Naive thymus-derived CD8-positive, alpha-beta T cell (primary cell): ENCODE results near the gene INPP5A. TPM values are rescaled to one million over a fixed set of nuclear protein-coding genes. Genes with fewer than 3 reads are reported as not detected.
"Not testable (repeated sequence)": the region's sequence is repeated elsewhere in the genome, so short reads cannot be mapped to it uniquely, and the experiment has no call there.

ENCODE experiments used
- ATAC-seq, 2 donors: fragments of 150-1000 bp; cut with Tn5 transposase in 1 of 2; sonication (Bioruptor Pico), chemical (Tn5 transposase) in 1 of 2; 1 replicate in 1 of 2; 2 replicates in 1 of 2; pipeline ENCODE4 v1.10.0; 2021; ENCODE audit warnings: mild to moderate bottlenecking in 2 of 2, moderate library complexity in 2 of 2
- POLR2A ChIA-PET: fragments of 350-600 bp; sonication (Branson Sonifier 250); formaldehyde crosslinking; loops from one replicate; lab custom pipeline; 2021; ENCODE audit warnings: antibody characterized with exemption; lab: Charles Lee
- DNase-seq, 10 donors: peaks; one replicate each; pipeline versions ENCODE4 v3.0.0 to v3.0.0-alpha.2; 2020 to 2022
- H3K27ac Mint-ChIP-seq, 10 donors: one replicate each; pipeline ENCODE4 v1.8.0; 2020 to 2022; ENCODE audit warnings: mild to moderate bottlenecking in 10 of 10, mixed read lengths in 10 of 10, moderate library complexity in 4 of 10, inconsistent platforms in 1 of 10
- H3K27me3 Mint-ChIP-seq, 5 donors: one replicate each; pipeline ENCODE4 v1.8.0; 2021 to 2022; ENCODE audit warnings: mixed read lengths in 5 of 5
- H3K36me3 Mint-ChIP-seq, 3 donors: one replicate each; pipeline ENCODE4 v1.8.0; 2020 to 2022; ENCODE audit warnings: mixed read lengths in 3 of 3, mild to moderate bottlenecking in 2 of 3, inconsistent platforms in 1 of 3
- H3K4me1 Mint-ChIP-seq, 4 donors: one replicate each; pipeline ENCODE4 v1.8.0; 2021 to 2022; ENCODE audit warnings: mixed read lengths in 4 of 4
- H3K4me3 Mint-ChIP-seq, 10 donors: one replicate each; pipeline ENCODE4 v1.8.0; 2020 to 2022; ENCODE audit warnings: mild to moderate bottlenecking in 10 of 10, mixed read lengths in 10 of 10, moderate library complexity in 6 of 10, inconsistent platforms in 1 of 10
- H3K9me3 Mint-ChIP-seq, 9 donors: one replicate each; pipeline ENCODE4 v1.8.0; 2020 to 2022; ENCODE audit warnings: mixed read lengths in 9 of 9, mild to moderate bottlenecking in 3 of 9, inconsistent platforms in 1 of 9, moderate library complexity in 1 of 9
- polyA plus RNA-seq, 3 donors: library from polyadenylated mRNA; unstranded; fragments of 300-500 nt; fragmentation: Illumina TruSeq; gene quantifications; one replicate each; pipeline ENCODE4 v1.2.3, GENCODE V29; 2021
- total RNA-seq, 8 experiments: library from RNA in 2 of 8; stranded (reverse) in 2 of 8; gene quantifications; one replicate each; pipeline ENCODE4 v1.2.3 and lab custom pipeline; 2021 to 2026

Gene INPP5A
- total and polyA plus RNA-seq, 5 experiments from 2014 or later, result 0.51 to 33.7 (median 3.9) TPM

DNA sequence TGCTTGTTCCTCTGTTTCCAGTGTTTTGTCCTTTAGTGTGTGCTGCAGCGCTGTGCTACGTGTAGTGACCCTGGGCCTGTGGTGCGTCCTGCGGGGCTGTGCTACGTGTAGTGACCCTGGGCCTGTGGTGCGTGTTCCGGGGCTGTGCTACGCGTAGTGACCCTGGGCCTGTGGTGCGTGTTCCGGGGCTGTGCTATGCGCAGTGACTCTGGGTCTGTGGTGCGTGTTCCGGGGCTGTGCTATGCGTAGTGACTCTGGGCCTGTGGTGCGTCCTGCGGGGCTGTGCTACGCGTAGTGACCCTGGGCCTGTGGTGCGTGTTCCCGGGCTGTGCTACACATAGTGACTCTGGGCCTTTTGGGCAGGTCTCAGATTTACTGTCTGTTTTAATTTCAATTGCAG is 60.1 kb downstream of the INPP5A start:
- POLR2A ChIA-PET, result no interaction called here
- Mint-ChIP-seq H3K27me3 (no peaks in the 10 kb centered on the region), H3K9me3 (peaks cover 9 to 27% (median 16%) of the 10 kb centered on the region in 9 donors), H3K36me3 (peaks cover 11 to 28% (median 19%) of the 10 kb centered on the region in 3 donors), H3K4me3 (no peak overlapping the region), H3K4me1 (peaks cover 44 to 71% (median 60%) of the 10 kb centered on the region in 4 donors), H3K27ac (no peak overlapping the region)
- DNase-seq (no peak), ATAC-seq (no peak)

DNA sequence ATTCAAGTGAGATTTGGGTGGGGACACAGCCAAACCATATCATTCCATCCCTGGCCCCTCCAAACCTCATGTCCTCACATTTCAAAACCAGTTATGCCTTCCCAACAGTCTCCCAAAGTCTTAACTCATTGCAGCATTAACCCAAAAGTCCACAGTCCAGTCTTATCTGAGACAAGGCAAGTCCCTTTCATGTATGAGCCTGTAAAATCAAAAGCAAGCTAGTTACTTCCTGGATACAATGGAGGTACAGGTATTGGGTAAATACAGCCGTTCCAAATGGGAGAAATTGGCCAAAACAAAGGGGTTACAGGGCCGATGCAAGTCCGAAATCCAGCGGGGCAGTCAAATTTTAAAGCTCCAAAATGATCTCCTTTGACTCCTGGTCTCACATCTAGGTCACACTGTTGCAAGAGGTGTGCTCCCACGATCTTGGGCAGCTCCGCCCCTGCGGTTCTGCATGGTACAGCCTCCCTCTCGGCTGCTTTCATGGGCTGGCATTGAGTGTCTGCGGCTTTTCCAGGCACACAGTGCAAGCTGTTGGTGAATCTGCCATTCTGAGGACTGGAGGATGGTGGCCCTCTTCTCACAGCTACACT is 61.5 kb downstream of the INPP5A start:
- POLR2A ChIA-PET, H3K4me3 Mint-ChIP-seq, H3K27ac Mint-ChIP-seq, H3K27me3 Mint-ChIP-seq, ATAC-seq: not testable (repeated sequence)
- peaks cover 9 to 27% (median 16%) of the 10 kb centered on the region in 9 donors for H3K9me3 Mint-ChIP-seq
- H3K36me3 Mint-ChIP-seq, result peaks cover 11 to 28% (median 19%) of the 10 kb centered on the region in 3 donors
- DNase-seq, result peak in 1 of 10 donors; percentile 5
- peaks cover 33 to 66% (median 54%) of the 10 kb centered on the region in 4 donors for H3K4me1 Mint-ChIP-seq

DNA sequence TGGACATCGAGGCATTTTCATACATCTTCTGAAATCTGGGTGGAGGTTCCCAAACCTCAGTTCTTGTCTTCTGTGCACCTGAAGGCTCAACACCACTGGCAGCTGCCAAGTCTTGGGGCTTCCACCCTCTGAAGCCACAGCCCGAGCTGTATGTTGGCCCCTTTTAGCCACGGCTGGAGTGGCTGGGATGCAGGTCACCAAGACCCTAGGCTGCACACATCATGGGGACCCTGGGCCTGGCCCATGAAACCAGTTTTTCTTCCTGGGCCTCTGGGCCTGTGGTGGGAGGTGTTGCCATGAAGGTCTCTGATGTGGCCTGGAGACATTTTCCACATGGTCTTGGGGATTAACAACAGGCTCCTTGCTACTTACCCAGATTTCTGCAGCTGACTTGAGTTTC is 62.1 kb downstream of the INPP5A start:
- ATAC-seq (no peak), DNase-seq (no peak)
- H3K9me3 Mint-ChIP-seq, result peaks cover 9 to 27% (median 16%) of the 10 kb centered on the region in 9 donors
- no peak overlapping the region for H3K4me3 Mint-ChIP-seq
- no peak overlapping the region for H3K27ac Mint-ChIP-seq
- POLR2A ChIA-PET, result no interaction called here
- H3K4me1 Mint-ChIP-seq, result peaks cover 33 to 66% (median 53%) of the 10 kb centered on the region in 4 donors
- H3K36me3 Mint-ChIP-seq, result peaks cover 14 to 28% (median 19%) of the 10 kb centered on the region in 3 donors
- H3K27me3 Mint-ChIP-seq, result no peaks in the 10 kb centered on the region

DNA sequence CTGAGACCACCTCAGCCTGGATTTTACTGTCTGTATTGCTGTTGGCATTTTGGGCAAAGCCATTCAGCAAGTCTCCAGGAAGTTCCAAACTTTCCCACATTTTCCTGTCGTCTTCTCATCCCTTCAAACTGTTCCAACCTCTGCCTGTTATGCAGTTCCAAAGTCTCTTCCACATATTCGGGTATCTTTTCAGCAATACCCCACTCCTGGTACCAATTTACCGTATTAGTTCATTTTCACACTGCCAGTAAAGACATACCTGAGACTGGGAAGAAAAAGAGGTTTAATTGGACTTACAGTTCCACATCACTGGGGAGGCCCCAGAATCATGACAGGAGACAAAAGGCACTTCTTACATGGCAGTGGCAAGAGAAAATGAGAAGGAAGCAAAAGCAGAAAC is 62.8 kb downstream of the INPP5A start:
- peaks cover 15 to 28% (median 19%) of the 10 kb centered on the region in 3 donors for H3K36me3 Mint-ChIP-seq
- no peak overlapping the region for H3K4me3 Mint-ChIP-seq

DNA sequence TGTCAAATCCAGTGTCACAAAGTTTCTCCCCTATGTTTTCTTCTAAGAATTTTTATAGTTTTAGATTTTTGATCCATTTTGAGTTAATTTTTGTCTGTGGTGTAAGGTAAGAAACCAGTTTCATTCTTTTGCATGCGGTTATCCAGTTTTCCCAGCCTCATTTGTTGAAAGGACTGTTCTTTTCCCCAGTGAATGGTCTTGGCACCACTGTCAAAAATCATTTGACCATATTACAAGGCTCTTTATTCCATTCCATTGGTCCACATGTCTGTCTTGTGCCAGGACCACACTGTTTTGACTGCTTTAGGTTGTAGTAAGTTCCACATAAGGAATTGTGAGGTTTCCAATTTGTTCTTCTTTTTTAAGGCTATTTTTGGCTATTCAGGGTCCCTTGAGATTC is 64.0 kb downstream of the INPP5A start:
- H3K27me3 Mint-ChIP-seq, result no peaks in the 10 kb centered on the region
- no peak for ATAC-seq
- H3K27ac Mint-ChIP-seq, result no peak overlapping the region
- H3K9me3 Mint-ChIP-seq, result peaks cover 9 to 27% (median 16%) of the 10 kb centered on the region in 9 donors
- POLR2A ChIA-PET, result no interaction called here
- DNase-seq, result no peak
- peaks cover 30 to 58% (median 42%) of the 10 kb centered on the region in 4 donors for H3K4me1 Mint-ChIP-seq
- peaks cover 15 to 28% (median 19%) of the 10 kb centered on the region in 3 donors for H3K36me3 Mint-ChIP-seq
- no peak overlapping the region for H3K4me3 Mint-ChIP-seq

More for the DNA sequence above, 62.8 kb downstream of the INPP5A start:
- peaks cover 32 to 61% (median 48%) of the 10 kb centered on the region in 4 donors for H3K4me1 Mint-ChIP-seq
- ATAC-seq, result no peak
- H3K9me3 Mint-ChIP-seq, result peaks cover 9 to 27% (median 16%) of the 10 kb centered on the region in 9 donors
- peak overlapping the region in 1 of 10 donors; percentile 74 for H3K27ac Mint-ChIP-seq
- POLR2A ChIA-PET, result no interaction called here
- DNase-seq, result no peak
- H3K27me3 Mint-ChIP-seq, result no peaks in the 10 kb centered on the region

DNA sequence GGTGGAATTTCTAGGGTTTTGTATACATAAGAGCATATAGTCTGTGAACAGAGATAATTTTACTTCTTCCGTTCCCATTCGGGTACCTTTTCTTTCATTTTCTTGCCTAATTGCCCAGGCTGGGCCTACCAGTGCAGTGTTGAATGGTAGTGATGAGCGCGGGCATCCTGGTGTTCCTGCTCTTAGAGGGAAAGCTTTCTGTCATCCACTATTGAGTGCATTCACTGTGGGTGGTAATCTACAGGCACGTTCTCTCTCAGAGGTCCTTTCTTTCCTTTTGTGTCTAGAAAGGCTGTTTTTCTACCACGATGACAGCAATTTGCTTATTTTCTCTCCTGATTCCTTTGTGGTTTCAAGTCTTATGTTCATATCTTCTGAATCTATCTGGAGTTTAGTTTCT is 65.0 kb downstream of the INPP5A start:
- POLR2A ChIA-PET, result no interaction called here
- Mint-ChIP-seq H3K27me3 (no peaks in the 10 kb centered on the region), H3K27ac (peak overlapping the region in 1 of 10 donors; percentile 5), H3K4me3 (no peak overlapping the region), H3K4me1 (peaks cover 25 to 58% (median 37%) of the 10 kb centered on the region in 4 donors), H3K9me3 (peaks cover 9 to 27% (median 16%) of the 10 kb centered on the region in 9 donors), H3K36me3 (peaks cover 15 to 30% (median 19%) of the 10 kb centered on the region in 3 donors)
- DNase-seq (no peak), ATAC-seq (no peak)

DNA sequence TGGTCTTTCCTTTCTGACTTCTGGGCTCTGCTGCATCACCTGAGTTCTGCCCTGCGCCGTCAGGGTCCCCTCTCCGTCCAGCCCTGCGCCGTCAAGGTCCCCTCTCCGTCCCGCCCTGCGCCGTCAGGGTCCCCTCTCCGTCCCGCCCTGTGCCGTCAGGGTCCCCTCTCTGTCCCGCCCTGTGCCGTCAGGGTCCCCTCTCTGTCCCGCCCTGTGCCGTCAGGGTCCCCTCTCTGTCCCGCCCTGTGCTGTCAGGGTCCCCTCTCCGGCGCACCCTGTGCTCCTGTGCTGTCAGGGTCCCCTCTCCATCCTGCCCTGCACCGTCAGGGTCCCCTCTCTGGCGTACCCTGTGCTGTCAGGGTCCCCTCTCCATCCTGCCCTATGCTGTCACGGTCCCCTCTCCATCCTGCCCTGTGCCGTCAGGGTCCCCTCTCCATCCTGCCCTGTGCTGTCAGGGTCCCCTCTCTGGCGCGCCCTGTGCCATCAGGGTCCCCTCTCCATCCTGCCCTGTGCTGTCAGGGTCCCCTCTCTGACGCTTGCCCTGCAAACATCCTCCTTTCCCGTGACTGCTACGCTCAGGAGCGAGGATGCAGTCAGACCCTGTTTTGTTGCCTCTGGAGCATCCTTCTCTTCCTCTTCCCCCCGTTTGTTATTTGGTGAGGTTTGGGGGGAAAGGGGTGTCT is 66.4 kb downstream of the INPP5A start:
- H3K27me3 Mint-ChIP-seq, result no peaks in the 10 kb centered on the region
- peak in 1 of 10 donors; percentile 10 for DNase-seq
- peak overlapping the region in 1 of 10 donors; percentile 59 for H3K27ac Mint-ChIP-seq
- peaks cover 8 to 20% (median 13%) of the 10 kb centered on the region in 9 donors for H3K9me3 Mint-ChIP-seq
- H3K4me1 Mint-ChIP-seq, result peaks cover 22 to 57% (median 36%) of the 10 kb centered on the region in 4 donors
- no peak overlapping the region for H3K4me3 Mint-ChIP-seq
- H3K36me3 Mint-ChIP-seq, result peaks cover 10 to 22% (median 14%) of the 10 kb centered on the region in 3 donors
- no peak for ATAC-seq
- POLR2A ChIA-PET, result no interaction called here

DNA sequence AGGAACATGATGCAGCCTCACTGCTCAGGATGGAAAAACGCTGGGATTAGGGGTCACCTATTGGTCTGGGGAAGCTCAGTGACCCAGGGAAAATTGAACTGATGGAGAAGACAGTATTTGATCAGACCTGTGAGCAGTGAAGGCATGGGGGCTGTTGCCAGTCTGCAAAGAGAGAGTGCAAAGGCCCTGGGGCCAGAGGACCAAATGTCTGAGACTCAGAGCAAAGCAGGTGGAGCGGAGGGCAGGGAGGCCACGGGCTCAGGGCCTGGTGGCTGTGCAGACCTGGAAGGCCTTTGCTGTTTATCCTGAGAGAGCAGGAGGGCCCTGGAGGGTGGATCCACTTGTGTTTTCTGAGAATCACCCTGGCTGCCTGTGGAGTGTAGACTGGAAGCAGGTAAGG is 67.1 kb downstream of the INPP5A start:
- peaks cover 23 to 62% (median 39%) of the 10 kb centered on the region in 4 donors for H3K4me1 Mint-ChIP-seq
- H3K4me3 Mint-ChIP-seq, result no peak overlapping the region
- DNase-seq (no peak), ATAC-seq (no peak)
- peaks cover 12 to 17% (median 14%) of the 10 kb centered on the region in 3 donors for H3K36me3 Mint-ChIP-seq
- H3K27me3 Mint-ChIP-seq, result no peaks in the 10 kb centered on the region
- H3K27ac Mint-ChIP-seq, result peak overlapping the region in 1 of 10 donors; percentile 59
- POLR2A ChIA-PET, result no interaction called here
- H3K9me3 Mint-ChIP-seq, result peaks cover 8 to 20% (median 13%) of the 10 kb centered on the region in 9 donors

DNA sequence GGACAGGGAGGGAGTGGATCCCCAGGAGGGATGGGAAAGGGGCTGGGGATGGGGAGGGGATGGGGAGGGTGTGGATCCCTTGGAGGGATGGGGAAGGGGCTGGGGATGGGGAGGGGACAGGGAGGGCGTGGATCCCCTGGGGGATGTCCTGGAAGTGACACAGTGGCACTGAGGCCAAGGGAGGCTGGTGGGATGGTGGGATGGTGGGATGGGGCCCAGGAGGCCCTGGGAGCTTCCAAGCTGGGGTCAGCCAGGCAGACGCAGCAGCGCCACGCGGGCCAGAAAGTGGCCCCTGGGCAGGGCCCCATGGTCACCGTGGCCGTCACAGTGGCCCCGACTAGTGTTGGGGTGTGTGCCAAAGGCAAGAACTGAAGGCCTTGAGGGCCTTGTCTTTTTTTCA is 67.8 kb downstream of the INPP5A start:
- Mint-ChIP-seq H3K36me3 (peaks cover 7 to 11% (median 10%) of the 10 kb centered on the region in 3 donors), H3K27ac (peak overlapping the region in 1 of 10 donors; percentile 78), H3K4me3 (no peak overlapping the region), H3K4me1 (peaks cover 18 to 58% (median 36%) of the 10 kb centered on the region in 4 donors), H3K27me3 (no peaks in the 10 kb centered on the region), H3K9me3 (peaks cover 3 to 15% (median 8%) of the 10 kb centered on the region in 9 donors)
- DNase-seq (no peak), ATAC-seq (no peak)
- POLR2A ChIA-PET, result no interaction called here

DNA sequence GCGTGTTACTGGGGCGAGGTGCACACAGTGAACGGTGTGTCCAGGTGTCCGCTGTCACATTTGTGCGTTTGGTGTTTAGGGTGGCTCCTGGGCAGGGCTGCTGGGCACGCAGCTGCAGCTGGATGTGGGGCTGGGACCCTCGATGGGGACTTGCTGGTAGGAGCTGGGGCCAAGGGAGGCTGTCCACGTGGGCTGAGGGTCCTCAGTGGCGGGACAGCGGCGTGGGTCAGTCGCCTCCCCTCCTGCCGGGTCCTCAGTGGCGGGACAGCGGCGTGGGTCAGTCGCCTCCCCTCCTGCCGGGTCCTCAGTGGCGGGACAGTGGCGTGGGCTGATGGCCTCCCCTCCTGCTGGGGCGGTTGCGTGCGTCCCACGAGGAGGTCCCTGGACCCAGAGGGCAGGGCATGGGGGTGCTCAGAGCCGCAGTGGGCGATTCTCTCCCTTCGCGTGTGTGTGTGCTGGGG is 68.5 kb downstream of the INPP5A start:
- ATAC-seq, result no peak
- H3K4me1 Mint-ChIP-seq, result peaks cover 22 to 58% (median 41%) of the 10 kb centered on the region in 4 donors
- peaks cover 6 to 11% (median 6%) of the 10 kb centered on the region in 3 donors for H3K36me3 Mint-ChIP-seq
- peak overlapping the region in 2 of 10 donors; percentile 34 to 78 for H3K27ac Mint-ChIP-seq
- POLR2A ChIA-PET, result no interaction called here
- H3K9me3 Mint-ChIP-seq, result peaks cover 0 to 8% (median 4%) of the 10 kb centered on the region in 9 donors
- peak in 1 of 10 donors; percentile 11 for DNase-seq
- no peaks in the 10 kb centered on the region for H3K27me3 Mint-ChIP-seq
- no peak overlapping the region for H3K4me3 Mint-ChIP-seq

DNA sequence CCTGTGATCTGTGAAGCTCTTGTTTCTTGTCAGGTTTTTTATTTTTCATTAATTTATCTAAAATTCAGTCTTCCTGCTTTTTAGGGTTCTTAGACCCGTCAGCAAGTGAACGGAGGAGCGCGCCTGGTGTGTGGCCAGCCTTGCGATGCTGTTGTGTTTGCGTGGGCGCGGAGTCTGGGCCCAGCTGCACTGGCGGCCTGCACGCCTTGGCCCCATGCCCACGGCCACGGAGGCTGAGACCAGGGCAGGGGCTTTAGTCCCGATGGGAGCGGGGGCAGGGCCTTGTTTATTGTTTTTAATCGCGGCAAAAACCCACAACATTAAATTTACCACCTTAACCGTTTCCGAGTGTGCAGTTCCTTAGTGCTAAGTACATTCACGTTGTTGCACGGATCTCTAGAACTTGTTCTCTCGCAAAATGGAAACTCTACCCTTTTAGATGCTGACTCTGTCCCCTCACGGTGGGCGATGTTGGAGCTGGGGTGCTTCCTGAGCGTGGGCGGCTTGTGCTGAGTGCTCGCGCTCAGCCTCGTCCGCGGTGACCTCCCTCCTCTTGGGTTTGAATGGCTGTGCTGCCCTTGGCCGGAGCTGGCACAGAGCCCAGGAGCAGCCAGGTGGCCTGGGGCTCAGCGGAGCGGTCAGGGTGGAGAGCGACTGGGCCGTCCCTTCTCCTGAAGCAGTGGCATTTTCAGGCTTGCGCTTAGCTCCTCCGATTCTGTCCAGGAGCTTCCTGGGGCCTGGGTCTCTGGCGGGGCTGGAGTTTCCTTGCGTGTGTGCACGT is 69.1 kb downstream of the INPP5A start:
- Mint-ChIP-seq H3K27me3 (no peaks in the 10 kb centered on the region), H3K4me3 (no peak overlapping the region), H3K36me3 (peaks cover 0 to 11% (median 2%) of the 10 kb centered on the region in 3 donors), H3K4me1 (peaks cover 24 to 54% (median 39%) of the 10 kb centered on the region in 4 donors), H3K9me3 (peaks cover 0 to 3% (median 0%) of the 10 kb centered on the region in 9 donors), H3K27ac (peak overlapping the region in 1 of 10 donors; percentile 78)
- no peak for ATAC-seq
- POLR2A ChIA-PET, result no interaction called here
- DNase-seq, result peak in 1 of 10 donors; percentile 15

DNA sequence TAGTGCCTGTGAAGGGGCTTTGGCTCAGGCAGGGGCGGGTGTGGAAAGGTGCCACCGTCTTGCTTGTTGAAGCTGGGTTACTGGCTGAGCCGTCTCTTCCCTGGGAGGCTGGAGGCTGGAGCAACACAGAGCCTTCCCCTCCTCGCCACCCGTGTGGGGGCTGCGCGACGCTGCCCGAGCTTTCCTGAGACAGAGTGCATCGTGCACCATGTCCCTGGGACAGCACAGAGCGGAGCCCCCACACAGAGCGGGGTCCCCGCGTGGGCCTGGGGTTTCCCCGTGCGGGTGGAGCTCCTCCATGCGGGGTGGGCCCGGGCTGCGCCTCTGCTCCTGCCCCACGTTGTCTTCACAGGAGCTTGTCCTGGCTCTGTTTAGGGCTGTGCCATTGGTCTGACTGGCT is 69.9 kb downstream of the INPP5A start:
- peak overlapping the region in 1 of 10 donors; percentile 78 for H3K27ac Mint-ChIP-seq
- no peaks in the 10 kb centered on the region for H3K27me3 Mint-ChIP-seq
- H3K9me3 Mint-ChIP-seq, result no peaks in the 10 kb centered on the region
- POLR2A ChIA-PET, result no interaction called here
- H3K36me3 Mint-ChIP-seq, result peaks cover 0 to 11% (median 2%) of the 10 kb centered on the region in 3 donors
- ATAC-seq, result no peak
- peaks cover 28 to 55% (median 41%) of the 10 kb centered on the region in 4 donors for H3K4me1 Mint-ChIP-seq
- peak in 1 of 10 donors; percentile 7 for DNase-seq
- no peak overlapping the region for H3K4me3 Mint-ChIP-seq
